ENCODE results near the gene IQSEC1.

- no peak for TF ChIP-seq POLR2AphosphoS5 (IDR thresholded peaks at IDR 0.05; ENCODE audit: low read depth, low read length)
- no peak for TF ChIP-seq RNF2 (IDR thresholded peaks at IDR 0.05; ENCODE audit: borderline replicate concordance, low read depth, low read length, missing control alignments, poor library complexity, severe bottlenecking)
- no peak for TF ChIP-seq POLR2A (IDR thresholded peaks at IDR 0.05; ENCODE audit: control extremely low read depth in 1 of 2, low read depth in 2 of 2, low read length in 2 of 2)
- no peak for TF ChIP-seq CTCF (IDR thresholded peaks at IDR 0.05; ENCODE audit: control extremely low read depth in 1 of 3, insufficient read depth in 1 of 3, low read depth in 1 of 3, low read length in 3 of 3)
- TF ChIP-seq SP2 (IDR thresholded peaks at IDR 0.05; ENCODE audit: low read length) = no peak
Measured at GRCh38 chr3:13062647-13063046, 10.6 kb downstream of the IQSEC1 start.
